ENCODE measurements around the gene DYRK1B. TPM values are rescaled to one million over a fixed set of nuclear protein-coding genes. Genes with fewer than 3 reads are reported as not detected.

DYRK1B gene
- polyA plus RNA-seq, 1 experiment, result 8.4 TPM

GRCh38 chr19:39839678-39840327 lies 5.8 kb upstream of the DYRK1B start:
- H3K36me3 ChIP-seq (ENCODE audit: control insufficient read depth, insufficient read depth, low read length), result peaks cover 22% of the 10 kb centered on the region
- CTCF ChIA-PET, result no interaction called here
- POLR2A ChIA-PET, result interaction anchor here (1.4 kb wide), 1 partner anchor 131 kb away, joined by 4 read pairs; the partner anchor contains the start of gene PSMC4
- TF ChIP-seq CTCF (IDR thresholded peaks at IDR 0.05; ENCODE audit: insufficient read depth, low read depth, low read length), result no peak
- H3K4me3 ChIP-seq (ENCODE audit: low read depth, low read length), result no peak overlapping the region
- H3K27me3 ChIP-seq (ENCODE audit: control insufficient read depth, insufficient read depth, low read length), result no peaks in the 10 kb centered on the region
- DNase-seq (ENCODE audit: low read depth), result no peak

DNA sequence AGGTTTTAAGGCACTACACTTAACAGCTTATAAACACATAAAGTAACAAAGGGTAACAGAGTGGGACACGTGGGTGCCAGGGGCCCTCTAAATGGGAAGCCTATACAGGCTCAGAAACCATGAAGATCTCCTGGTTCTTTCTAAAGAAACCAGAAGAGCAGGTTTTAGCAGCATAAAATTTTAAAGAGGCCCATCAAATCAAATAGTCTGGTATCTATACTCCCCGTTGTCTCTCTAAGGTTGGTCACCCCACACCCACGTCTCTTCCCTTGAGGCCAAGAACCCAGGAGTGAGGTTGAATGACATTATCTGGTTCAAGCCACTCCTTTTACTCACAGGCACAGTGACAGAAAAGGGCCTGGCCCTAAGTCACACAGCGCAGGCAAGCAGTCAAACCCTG lies 4.6 kb upstream of the DYRK1B start:
- no peaks in the 10 kb centered on the region for H3K27me3 ChIP-seq (ENCODE audit: control insufficient read depth, insufficient read depth, low read length)
- ChIA-PET CTCF (no interaction called here), POLR2A (no interaction called here)
- H3K36me3 ChIP-seq (ENCODE audit: control insufficient read depth, insufficient read depth, low read length), result peaks cover 24% of the 10 kb centered on the region
- H3K4me3 ChIP-seq (ENCODE audit: low read depth, low read length), result no peak overlapping the region
- DNase-seq (ENCODE audit: low read depth), result no peak
- TF ChIP-seq CTCF (IDR thresholded peaks at IDR 0.05; ENCODE audit: insufficient read depth, low read depth, low read length), result no peak

- CTCF ChIA-PET, result no interaction called here
- Histone ChIP-seq H3K36me3 (ENCODE audit: control insufficient read depth, insufficient read depth, low read length) (peaks cover 24% of the 10 kb centered on the region), H3K4me3 (ENCODE audit: low read depth, low read length) (no peak overlapping the region), H3K27me3 (ENCODE audit: control insufficient read depth, insufficient read depth, low read length) (no peaks in the 10 kb centered on the region)
- no peak for DNase-seq (ENCODE audit: low read depth)
- TF ChIP-seq CTCF (IDR thresholded peaks at IDR 0.05; ENCODE audit: insufficient read depth, low read depth, low read length), result no peak
- POLR2A ChIA-PET, result no interaction called here
Measured at GRCh38 chr19:39837978-39838377, 4.0 kb upstream of the DYRK1B start.

GRCh38 chr19:39834287-39834841 lies 402 bp upstream of the DYRK1B start:
- H3K27me3 ChIP-seq (ENCODE audit: control insufficient read depth, insufficient read depth, low read length), result no peaks in the 10 kb centered on the region
- ChIA-PET CTCF (interaction anchor here (1.0 to 2.2 kb wide), 4 partner anchors 9 to 295 kb away, joined by 3 to 35 read pairs (median 8); partner anchors contain the start of genes EID2 and FBL), POLR2A (interaction anchor here (0.7 to 1.6 kb wide), 2 partner anchors 12 to 797 kb away, joined by 11 to 26 read pairs; partner anchors contain the start of gene FBL)
- peak overlapping the region; percentile 90; the same call in 1 of the 2 replicates for H3K4me3 ChIP-seq (ENCODE audit: low read depth, low read length)
- DNase-seq (ENCODE audit: low read depth), result no peak
- H3K36me3 ChIP-seq (ENCODE audit: control insufficient read depth, insufficient read depth, low read length), result peaks cover 30% of the 10 kb centered on the region
- no peak for TF ChIP-seq CTCF (IDR thresholded peaks at IDR 0.05; ENCODE audit: insufficient read depth, low read depth, low read length)

DNA sequence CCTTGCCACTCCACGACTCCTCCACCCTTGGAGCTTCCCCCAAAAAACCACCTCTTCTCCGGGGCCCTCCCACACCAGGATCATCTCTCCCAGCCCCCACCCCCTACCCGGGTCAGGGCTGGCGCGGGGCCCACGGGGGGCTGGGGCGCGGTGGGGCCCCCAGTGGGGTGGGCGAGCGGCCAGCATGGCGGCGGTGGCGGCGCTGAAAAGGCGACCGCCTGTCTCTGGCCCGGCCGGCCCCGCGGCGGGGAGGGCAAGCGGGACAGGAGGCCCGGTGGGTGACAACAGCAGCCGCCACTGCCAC lies 850 bp downstream of the DYRK1B start:
- no peak for TF ChIP-seq CTCF (IDR thresholded peaks at IDR 0.05; ENCODE audit: insufficient read depth, low read depth, low read length)
- ChIA-PET POLR2A (interaction anchor here (0.9 to 1.6 kb wide), 2 partner anchors 9 to 13 kb away, joined by 4 to 11 read pairs; partner anchors contain the start of gene FBL), CTCF (interaction anchor here (0.9 to 2.2 kb wide), 3 partner anchors 8 to 41 kb away, joined by 6 to 35 read pairs (median 12); no protein-coding TSS in a partner anchor)
- peaks cover 24% of the 10 kb centered on the region for H3K36me3 ChIP-seq (ENCODE audit: control insufficient read depth, insufficient read depth, low read length)
- no peak for DNase-seq (ENCODE audit: low read depth)
- H3K27me3 ChIP-seq (ENCODE audit: control insufficient read depth, insufficient read depth, low read length), result no peaks in the 10 kb centered on the region
- peak overlapping the region; percentile 90 for H3K4me3 ChIP-seq (ENCODE audit: low read depth, low read length)

Data from BJ (cell line).